LHCN-M2 (cell line): ENCODE data around the gene TBC1D22A. TPM values are rescaled to one million over a fixed set of nuclear protein-coding genes. Genes with fewer than 3 reads are reported as not detected.
"Not testable (repeated sequence)": the region's sequence is repeated elsewhere in the genome, so short reads cannot be mapped to it uniquely, and the experiment has no call there.

Experiments used
- DNase-seq: peaks from one replicate; pipeline ENCODE4 v3.0.0-alpha.2; 2012; ENCODE audit warnings: low read depth
- total RNA-seq: library from RNA; depleted of rRNA; stranded (reverse); fragments of >200 nt; gene quantifications from 2 replicates; pipeline ENCODE4 v1.2.3, GENCODE V29; 2014

TBC1D22A gene
- total RNA-seq, 1 experiment from 2014 or later = 13.1 TPM

DNA sequence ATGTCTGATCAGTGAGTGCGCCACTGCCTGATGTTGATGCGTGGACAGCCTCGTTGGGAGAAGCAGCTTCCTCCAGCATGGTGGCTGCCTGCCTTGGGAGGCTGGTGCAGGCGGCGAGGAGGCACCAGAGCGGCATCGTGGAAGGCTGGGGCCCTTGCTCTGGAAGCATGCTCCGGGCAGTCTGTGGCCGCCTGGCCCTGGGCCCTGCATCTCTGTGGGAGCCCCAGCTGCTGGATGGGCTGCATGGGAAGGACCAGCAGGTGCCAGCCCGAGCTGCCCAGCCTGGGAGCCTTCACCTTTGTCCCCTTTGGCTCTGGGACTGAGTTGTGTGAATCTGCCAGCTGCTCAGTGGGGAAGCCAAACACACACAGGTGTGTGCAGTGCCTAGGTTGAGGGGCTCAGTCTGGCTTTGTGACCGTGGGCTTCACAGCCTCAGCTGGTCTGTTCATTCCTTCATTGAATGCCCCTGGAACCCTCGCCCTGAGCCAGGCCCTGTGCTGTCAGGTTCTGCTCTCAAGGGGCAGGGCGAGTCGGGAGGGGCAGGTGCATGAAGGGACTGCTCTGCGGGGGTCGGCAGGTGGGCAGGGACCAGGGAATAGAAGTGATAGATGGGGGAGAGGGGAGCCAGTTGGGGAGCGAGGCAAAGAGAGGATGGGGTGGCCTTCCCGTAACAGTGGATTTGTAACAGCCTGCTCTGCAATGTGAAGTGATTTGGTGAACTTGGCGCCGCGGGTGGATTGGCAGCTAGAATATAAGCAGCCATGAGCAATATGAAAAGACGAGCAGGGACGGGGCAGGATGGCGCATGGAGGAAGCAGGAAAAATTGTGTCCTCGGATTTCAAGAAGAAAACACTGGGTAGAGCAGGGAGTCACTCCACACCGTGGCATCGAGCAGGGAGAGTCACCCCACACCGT is 354.2 kb downstream of the TBC1D22A start:
- no peak for DNase-seq

DNA sequence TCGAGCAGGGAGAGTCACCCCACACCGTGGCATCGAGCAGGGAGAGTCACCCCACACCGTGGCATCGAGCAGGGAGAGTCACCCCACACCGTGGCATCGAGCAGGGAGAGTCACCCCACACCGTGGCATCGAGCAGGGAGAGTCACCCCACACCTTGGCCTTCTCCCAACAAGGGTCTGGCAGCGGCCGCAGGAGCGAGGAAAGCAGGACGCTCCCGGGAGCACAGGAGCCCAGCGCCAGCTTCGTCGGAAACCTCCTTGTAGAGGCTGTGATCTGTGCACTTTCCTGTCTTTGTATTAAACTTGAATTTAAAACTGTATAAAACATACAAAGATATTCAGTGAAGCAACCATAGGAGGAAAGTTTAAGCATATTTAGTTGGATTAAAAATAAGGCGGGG is 355.0 kb downstream of the TBC1D22A start:
- DNase-seq = not testable (repeated sequence)

- DNase-seq = no peak
Observed at GRCh38 chr22:47119181-47119580, 356.7 kb downstream of the TBC1D22A start.

DNA sequence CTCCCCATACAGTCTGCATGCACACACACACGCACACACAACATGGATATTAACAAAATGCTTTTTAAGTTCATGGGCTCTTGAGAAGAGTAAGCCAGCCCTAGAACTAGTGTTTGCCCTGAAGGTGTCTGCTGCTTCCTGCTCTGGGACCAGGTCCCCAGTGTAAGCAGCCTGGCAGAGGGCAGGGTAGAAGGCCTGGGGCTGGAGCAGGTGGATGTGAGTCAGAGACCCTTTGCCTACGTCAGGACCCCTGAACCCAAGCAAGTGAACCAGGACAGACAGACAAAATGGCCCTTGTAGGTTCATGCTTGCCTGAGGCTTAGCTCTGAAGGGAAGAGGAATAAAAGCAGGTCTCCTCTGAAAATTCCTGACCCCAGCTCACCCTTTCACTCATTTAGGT is 357.9 kb downstream of the TBC1D22A start:
- no peak for DNase-seq

GRCh38 chr22:47121791-47122190 is 359.3 kb downstream of the TBC1D22A start:
- DNase-seq = no peak

DNA sequence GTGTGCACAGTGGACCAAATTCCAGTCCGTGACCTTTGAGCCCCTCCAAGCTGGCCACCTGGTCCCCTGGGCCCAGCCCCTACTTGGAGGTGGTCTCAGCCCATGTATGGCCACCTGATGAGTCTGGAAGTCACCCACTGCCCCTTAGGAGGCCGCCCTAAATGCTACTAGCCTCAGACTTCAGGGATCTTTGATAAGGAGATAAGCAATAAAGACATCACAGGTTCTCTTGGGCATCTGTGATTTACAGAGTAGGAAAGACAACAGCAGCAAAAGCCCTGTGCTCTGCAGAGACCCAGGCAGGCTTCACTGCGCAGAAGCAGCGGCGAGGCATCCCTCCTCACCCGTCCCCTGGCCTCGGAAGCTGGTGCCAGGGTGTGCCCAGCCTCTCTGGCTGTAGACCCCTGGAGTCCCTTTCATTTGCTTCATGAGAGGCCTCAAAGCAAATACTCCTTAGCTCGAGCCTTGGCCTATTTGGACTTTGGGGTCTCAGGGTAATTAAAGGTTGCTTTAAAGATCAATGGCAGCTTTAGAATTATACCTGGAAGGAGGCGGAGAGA is 360.1 kb downstream of the TBC1D22A start:
- no peak for DNase-seq

GRCh38 chr22:47123006-47123826 is 360.8 kb downstream of the TBC1D22A start:
- DNase-seq = no peak

DNA sequence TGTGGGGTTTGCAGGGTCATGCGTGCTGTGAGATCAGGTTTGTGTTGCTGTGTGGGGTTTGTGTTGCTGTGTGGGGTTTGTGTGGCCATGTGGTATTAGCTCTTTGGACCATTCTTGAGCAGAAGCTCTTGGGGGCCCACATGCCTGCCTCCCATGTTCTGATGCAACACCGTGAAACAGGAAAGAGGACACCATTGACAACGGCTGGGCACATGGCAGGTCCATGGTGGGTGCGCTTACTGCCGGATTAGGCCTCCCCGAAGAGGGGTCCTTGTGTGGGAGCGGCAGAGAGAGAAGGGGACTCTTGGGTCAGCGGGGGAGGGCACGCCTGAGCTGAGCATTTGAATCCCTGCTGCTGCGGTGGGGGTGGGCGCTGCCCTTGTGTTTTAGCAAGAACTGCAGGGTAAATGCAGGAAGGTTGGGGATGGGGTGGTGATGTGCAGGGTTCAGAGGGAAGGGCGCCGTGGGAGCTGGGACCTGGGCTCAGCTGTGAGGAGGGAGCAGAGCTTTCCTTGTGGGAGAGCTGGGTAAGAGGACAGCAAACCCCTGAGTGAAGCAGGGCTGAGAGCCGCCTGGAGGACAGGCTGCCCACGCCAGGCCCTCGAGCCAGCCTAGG is 361.5 kb downstream of the TBC1D22A start:
- no peak for DNase-seq

DNA sequence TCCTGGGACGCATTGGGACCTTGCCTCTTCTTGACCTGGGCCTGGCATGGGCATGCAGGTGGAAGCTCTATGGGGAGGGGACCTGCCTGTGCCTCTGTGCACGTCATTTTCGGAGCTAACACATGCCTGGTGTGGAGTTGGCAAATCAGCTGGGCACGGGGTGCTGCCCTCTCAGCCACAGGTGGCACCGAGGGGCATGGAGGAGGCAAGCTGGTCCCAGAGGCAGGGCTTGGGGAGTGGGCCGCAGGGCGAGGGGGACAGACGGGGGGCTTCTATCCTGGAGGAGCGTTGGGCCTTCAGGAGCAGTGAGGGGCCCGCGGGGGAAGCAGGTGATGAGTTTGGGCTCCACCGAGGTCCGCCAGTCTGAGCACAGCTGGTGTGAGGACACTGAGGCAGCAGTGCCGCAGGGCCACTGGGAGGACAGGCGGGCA is 362.0 kb downstream of the TBC1D22A start:
- DNase-seq = no peak

DNA sequence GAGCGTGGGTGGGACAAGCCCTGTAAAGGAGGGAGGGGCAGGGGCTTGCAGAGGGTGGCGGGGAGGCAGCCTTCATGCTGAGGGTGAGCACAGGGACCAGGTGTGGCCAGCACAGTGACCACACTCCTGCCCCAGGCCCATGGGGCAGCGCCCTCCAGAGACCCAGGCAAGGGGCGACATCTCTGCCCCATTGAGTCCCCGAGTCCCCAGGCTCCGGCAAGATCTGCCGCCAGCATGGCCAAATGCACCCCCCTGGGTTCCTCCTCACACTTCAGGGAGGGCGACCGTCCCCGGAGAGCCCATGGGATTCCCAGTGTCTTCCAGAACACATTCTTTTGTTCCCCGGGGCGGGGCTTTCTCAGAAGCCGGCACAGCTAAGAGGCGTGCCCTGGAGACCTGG is 362.5 kb downstream of the TBC1D22A start:
- no peak for DNase-seq

DNA sequence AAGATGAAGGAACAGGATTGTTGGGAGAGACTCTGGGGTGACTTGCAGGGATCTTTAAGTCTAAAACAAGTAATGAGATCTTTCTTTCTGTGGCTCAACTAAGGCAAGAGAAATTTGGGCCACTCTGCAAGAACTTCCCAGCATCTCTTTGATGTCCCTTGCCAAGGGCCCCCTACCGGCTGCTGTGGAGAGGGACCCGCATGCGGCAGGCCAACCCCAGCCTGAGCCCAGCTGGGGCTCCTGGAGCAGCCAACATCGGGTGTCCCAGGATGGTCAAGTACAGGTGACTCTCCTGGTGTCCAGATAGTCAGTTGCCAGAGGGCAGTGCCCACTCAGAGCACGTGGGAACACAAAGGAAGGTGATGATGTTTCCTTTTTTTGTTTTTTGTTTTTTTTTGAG is 363.2 kb downstream of the TBC1D22A start:
- no peak for DNase-seq

DNA sequence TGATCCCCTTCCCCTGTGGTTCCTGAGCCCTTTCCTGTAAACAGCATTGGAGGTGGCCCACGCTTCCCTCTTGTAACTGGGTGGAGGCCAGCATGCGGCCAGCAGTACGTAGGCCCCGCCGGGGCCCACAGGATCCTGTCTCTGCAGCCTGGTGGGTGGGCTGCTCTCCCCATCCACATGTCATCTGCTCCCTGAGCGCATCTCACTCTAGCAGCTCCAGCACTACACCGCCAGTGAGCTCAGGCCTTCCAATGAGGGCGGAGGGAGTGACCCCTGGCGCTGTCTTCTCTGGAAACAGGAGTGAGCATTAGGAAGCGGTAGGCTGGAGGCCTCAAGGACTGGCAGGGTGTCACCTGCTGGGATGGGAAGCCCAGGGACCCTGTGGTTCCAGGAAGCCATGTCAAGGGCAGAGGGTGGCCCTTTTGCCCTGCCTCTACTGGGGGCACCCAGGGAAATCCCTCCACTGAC is 363.9 kb downstream of the TBC1D22A start:
- DNase-seq = no peak

DNA sequence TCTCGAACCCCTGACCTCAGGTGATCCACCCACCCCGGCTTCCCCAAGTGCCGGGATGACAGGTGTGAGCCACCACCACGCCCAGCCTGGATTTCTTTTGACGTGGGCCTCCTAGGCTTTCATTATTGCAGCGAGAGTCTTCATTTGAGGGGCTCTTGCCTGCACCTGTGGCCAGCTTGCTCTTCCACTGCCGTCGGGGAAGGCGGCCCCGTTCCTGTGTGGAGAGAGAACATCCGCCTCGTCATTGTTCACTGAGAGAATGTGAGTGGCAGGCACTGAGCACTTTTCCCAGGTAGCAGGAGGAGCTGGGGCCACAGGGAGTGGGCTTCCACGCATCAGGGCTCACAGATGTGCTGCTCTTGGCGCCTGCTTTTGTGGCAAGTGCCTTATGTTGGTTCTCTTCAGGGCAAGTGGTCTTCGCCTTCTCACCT is 365.0 kb downstream of the TBC1D22A start:
- DNase-seq = no peak

- no peak for DNase-seq
Observed at GRCh38 chr22:47128216-47128615, 365.8 kb downstream of the TBC1D22A start.

- no peak for DNase-seq
Observed at GRCh38 chr22:47128622-47129215, 366.3 kb downstream of the TBC1D22A start.

- no peak for DNase-seq
Observed at GRCh38 chr22:47129902-47130635, 367.6 kb downstream of the TBC1D22A start.

DNA sequence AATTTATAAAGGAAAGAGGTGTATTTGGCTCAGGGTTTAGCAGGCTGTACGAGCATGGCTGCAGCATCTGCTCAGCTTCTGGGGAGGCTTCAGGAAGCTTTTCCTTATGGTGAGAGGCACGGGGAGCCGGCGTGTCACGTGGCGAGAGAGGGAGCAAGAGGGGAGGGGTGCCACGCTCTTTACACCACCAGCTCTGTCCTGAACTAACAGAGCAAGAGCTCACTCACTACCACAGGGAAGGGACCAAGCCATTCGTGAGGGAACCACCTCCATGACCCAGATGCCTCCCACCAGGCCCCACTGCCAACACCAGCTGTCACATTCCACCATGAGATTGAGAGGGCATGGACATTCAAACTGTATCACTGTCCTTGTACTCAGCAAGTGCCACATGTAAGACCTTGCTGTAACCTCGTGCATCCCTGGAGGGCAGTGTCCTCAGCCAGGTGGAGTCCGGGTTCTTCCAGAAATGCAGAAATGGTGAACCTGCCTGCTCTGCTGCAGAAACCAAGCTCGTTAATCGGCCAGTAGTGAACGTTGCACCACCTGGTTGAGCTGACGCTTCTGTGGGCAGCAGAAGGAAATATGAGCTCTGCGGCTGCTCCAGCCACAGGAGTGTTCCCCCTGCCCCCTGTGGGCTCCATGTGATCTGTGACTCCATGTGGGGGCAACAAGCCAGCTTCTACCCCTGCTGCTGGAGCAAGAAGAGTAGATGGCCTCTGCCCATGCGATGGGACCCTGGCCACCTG is 368.6 kb downstream of the TBC1D22A start:
- DNase-seq = no peak

GRCh38 chr22:47131632-47132427 is 369.4 kb downstream of the TBC1D22A start:
- DNase-seq = no peak

- DNase-seq = no peak
Observed at GRCh38 chr22:47132428-47132825, 370.0 kb downstream of the TBC1D22A start.
